B cell (primary cell): ENCODE results near the gene ZNF581. TPM values are rescaled to one million over a fixed set of nuclear protein-coding genes. Genes with fewer than 3 reads are reported as not detected.

Experiments used
- ATAC-seq: fragments of 200-7000 bp; cut with Tn5 transposase; one replicate; pipeline ENCODE4 v1.10.0; 2021; ENCODE audit warnings: low read depth, mild to moderate bottlenecking, moderate number of reproducible peaks, moderate library complexity
- CTCF ChIA-PET: fragments of 350-600 bp; sonication (Branson Sonifier 250); formaldehyde crosslinking; loops from one replicate; lab custom pipeline; 2021; ENCODE audit warnings: antibody characterized with exemption, inconsistent platforms; lab: Charles Lee
- POLR2A ChIA-PET: fragments of 350-600 bp; sonication (Branson Sonifier 250); formaldehyde crosslinking; loops from one replicate; lab custom pipeline; 2021; ENCODE audit warnings: antibody characterized with exemption; lab: Charles Lee
- DNase-seq: peaks from one replicate; pipeline ENCODE4 v3.0.0; 2013
- H2AFZ ChIP-seq: 2 replicates; pipeline ENCODE4 v1.6.1; 2012; ENCODE audit warnings: mild to moderate bottlenecking, low read depth, low read length; ENCODE audit not compliant: insufficient read depth, poor library complexity, severe bottlenecking
- H3K27ac ChIP-seq, 2 donors: 1 replicate in 1 of 2; 2 replicates in 1 of 2; pipeline ENCODE4 v1.5.1; 2012 to 2013; ENCODE audit warnings: low read length in 2 of 2, mild to moderate bottlenecking in 2 of 2, moderate library complexity in 1 of 2
- H3K27me3 ChIP-seq, 4 experiments: fragments of 200-600 bp in 1 of 4; sonication (generic) in 1 of 4; replicated peaks in 1 of 4; 1 replicate in 2 of 4; 2 replicates in 2 of 4; pipeline versions ENCODE4 v1.6.1 to v1.7.0; 2013 to 2016; ENCODE audit warnings: low read length in 3 of 4, mild to moderate bottlenecking in 2 of 4, mixed read lengths in 1 of 4, moderate library complexity in 1 of 4; ENCODE audit not compliant: insufficient read depth in 4 of 4, control insufficient read depth in 3 of 4; ENCODE audit errors: control extremely low read depth in 1 of 4
- H3K36me3 ChIP-seq, 2 experiments: replicated peaks in 1 of 2; 1 replicate in 1 of 2; 2 replicates in 1 of 2; pipeline versions ENCODE4 v1.6.1 to v1.7.1; 2013; ENCODE audit warnings: low read length in 1 of 2; ENCODE audit not compliant: insufficient read depth in 2 of 2, control insufficient read depth in 1 of 2; ENCODE audit errors: control extremely low read depth in 1 of 2, extremely low read depth in 1 of 2
- H3K4me1 ChIP-seq, 2 donors: fragments of 200-600 bp in 1 of 2; sonication (generic) in 1 of 2; 1 replicate in 1 of 2; 2 replicates in 1 of 2; pipeline versions ENCODE4 v1.5.1 to v1.6.1; 2013 to 2017; ENCODE audit warnings: low read length in 2 of 2; ENCODE audit not compliant: control insufficient read depth in 2 of 2, insufficient read depth in 2 of 2
- H3K4me2 ChIP-seq: replicated peaks from 2 replicates; pipeline ENCODE3; 2012; ENCODE audit warnings: mild to moderate bottlenecking, low read depth, low read length; ENCODE audit not compliant: poor library complexity, severe bottlenecking
- H3K4me3 ChIP-seq, 5 experiments: fragments of 200-600 bp in 1 of 5; sonication (generic) in 1 of 5; 1 replicate in 3 of 5; 2 replicates in 2 of 5; pipeline versions ENCODE4 v1.5.1 to v1.7.0; 2011 to 2016; ENCODE audit warnings: low read length in 4 of 5, mild to moderate bottlenecking in 4 of 5, low read depth in 2 of 5, control low read depth in 1 of 5, moderate library complexity in 1 of 5; ENCODE audit not compliant: insufficient read depth in 1 of 5; ENCODE audit errors: control extremely low read depth in 1 of 5, extremely low read depth in 1 of 5
- H3K79me2 ChIP-seq: fragments of 200-600 bp; sonication (generic); one replicate; pipeline ENCODE4 v1.6.0; 2016; ENCODE audit warnings: low read length; ENCODE audit not compliant: control insufficient read depth, insufficient read depth
- H3K9ac ChIP-seq: fragments of 200-600 bp; sonication (generic); 2 replicates; pipeline ENCODE4 v1.6.1; 2017; ENCODE audit warnings: mild to moderate bottlenecking, low read length, moderate library complexity
- H3K9me3 ChIP-seq, 3 donors: one replicate each; pipeline versions ENCODE4 v1.6.1 to v1.7.1; 2013; ENCODE audit warnings: low read length in 2 of 3; ENCODE audit not compliant: control insufficient read depth in 2 of 3, insufficient read depth in 1 of 3; ENCODE audit errors: control extremely low read depth in 1 of 3
- H4K20me1 ChIP-seq: 2 replicates; pipeline ENCODE4 v1.6.0; 2012; ENCODE audit warnings: mild to moderate bottlenecking, low read length; ENCODE audit not compliant: insufficient read depth, control insufficient read depth, poor library complexity, severe bottlenecking
- H3K27ac Mint-ChIP-seq: one replicate; pipeline ENCODE4 v1.8.0; 2021; ENCODE audit warnings: mixed read lengths
- H3K27me3 Mint-ChIP-seq: one replicate; pipeline ENCODE4 v1.8.0; 2021; ENCODE audit warnings: mixed read lengths
- H3K4me1 Mint-ChIP-seq: one replicate; pipeline ENCODE4 v1.8.0; 2021; ENCODE audit warnings: mixed read lengths
- H3K4me3 Mint-ChIP-seq: one replicate; pipeline ENCODE4 v1.8.0; 2021; ENCODE audit warnings: mixed read lengths
- H3K9me3 Mint-ChIP-seq: one replicate; pipeline ENCODE4 v1.8.0; 2022; ENCODE audit warnings: mixed read lengths; ENCODE audit not compliant: insufficient read depth
- EZH2 ChIP-seq: IDR thresholded peaks from 2 replicates; pipeline ENCODE4 v1.6.1; 2012; ENCODE audit warnings: borderline replicate concordance, low read depth, mild to moderate bottlenecking, moderate library complexity, low read length; ENCODE audit not compliant: insufficient read depth, poor library complexity, severe bottlenecking
- WGBS: methylation state at CpG from one replicate; pipeline ENCODE4 v1.1.5; 2013; ENCODE audit warnings: missing lambda C conversion rate; ENCODE audit not compliant: insufficient coverage; 5-methylcytosine and 5-hydroxymethylcytosine counted together
- intact Hi-C: fragments of 100-400 bp; cut with micrococcal nuclease; formaldehyde crosslinking; loops from one replicate; pipeline ENCODE4 v1.10.0; 2022
- polyA plus RNA-seq: library from polyadenylated mRNA; depleted of rRNA; stranded (reverse); fragments of >200 nt; gene quantifications from 2 replicates; pipeline ENCODE4 v1.2.3, GENCODE V29; 2012
- total RNA-seq, 2 donors: library from RNA; stranded (reverse); fragments of 120-200 nt in 1 of 2; gene quantifications; 1 replicate in 1 of 2; 2 replicates in 1 of 2; pipeline versions ENCODE4 v1.2.3 to v1.2.4, GENCODE V29; 2013 to 2022
- TF ChIP-seq, protein P1 (sequence below): fragments of 200-600 bp; IDR thresholded peaks from one replicate; pipeline ENCODE4 v1.8.0; 2022; ENCODE audit warnings: antibody characterized with exemption, mild to moderate bottlenecking

ZNF581 gene
- total and polyA plus RNA-seq, 2 donors (not counting 1 experiment from before 2014, with no cell fraction given), result 48.2 to 51.3 TPM

DNA sequence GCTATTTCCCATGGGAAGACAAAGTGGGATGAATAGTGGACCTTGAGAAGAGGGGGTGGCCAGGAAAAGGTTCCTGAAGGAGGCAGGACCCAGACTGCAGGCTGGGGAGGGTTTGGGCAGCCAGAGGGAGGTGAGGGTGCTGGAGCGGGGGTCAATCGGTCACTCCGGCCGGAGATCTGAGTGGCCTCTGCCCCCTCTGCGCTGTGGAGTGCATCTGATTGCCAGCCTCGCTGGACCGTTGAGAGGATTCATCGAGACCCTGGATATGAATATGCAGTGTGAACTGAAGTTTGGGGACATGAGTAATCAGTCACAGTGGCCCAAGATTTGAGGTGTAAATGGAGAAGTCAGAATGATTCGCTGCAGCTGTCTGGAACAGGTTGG lies 8.1 kb upstream of the ZNF581 start:
- ChIA-PET POLR2A (interaction anchor here (0.7 to 6.2 kb wide), 13 partner anchors 8 to 296 kb away, joined by 3 to 55 read pairs (median 4); partner anchors contain the start of genes CCDC106, FIZ1, ISOC2 and KMT5C), CTCF (interaction anchor here (0.6 to 9.4 kb wide), 8 partner anchors 11 to 494 kb away, joined by 3 to 131 read pairs (median 6); partner anchors contain the start of genes CCDC106, U2AF2, ZNF524 and ZNF784)
- peaks cover 0 to 2% of the 10 kb centered on the region in 2 experiments for H3K36me3 ChIP-seq
- WGBS, result 7% methylated on average over 9 of the region's 9 CpGs
- Mint-ChIP-seq H3K27me3 (no peaks in the 10 kb centered on the region), H3K4me3 (peak overlapping the region; percentile 96), H3K9me3 (no peaks in the 10 kb centered on the region), H3K27ac (peak overlapping the region; percentile 98), H3K4me1 (peaks cover 61% of the 10 kb centered on the region)
- H3K9ac ChIP-seq, result peak overlapping the region; percentile 100
- peak overlapping the region; percentile 94 for H3K4me2 ChIP-seq
- no peak for TF ChIP-seq EZH2
- no peaks in the 10 kb centered on the region for H3K27me3 ChIP-seq
- H4K20me1 ChIP-seq, result no peaks in the 10 kb centered on the region
- H3K27ac ChIP-seq, result peak overlapping the region; percentile 98 to 100
- peak overlapping the region; percentile 56 for H2AFZ ChIP-seq
- ATAC-seq, result no peak
- H3K4me3 ChIP-seq, result peak overlapping the region; percentile 74 to 100 (median 93)
- intact Hi-C loops, result loop anchor here (1.0 to 10.0 kb wide), 4 partner anchors 8 to 679 kb away; partner anchors contain the start of genes PPP1R12C, PPP6R1, ZNF581 and ZSCAN5A
- H3K4me1 ChIP-seq, result peaks cover 20 to 65% of the 10 kb centered on the region in 2 donors
- H3K9me3 ChIP-seq, result peaks cover 0 to 7% (median 0%) of the 10 kb centered on the region in 3 donors
- DNase-seq, result peak; percentile 61
- peaks cover 35% of the 10 kb centered on the region for H3K79me2 ChIP-seq

DNA sequence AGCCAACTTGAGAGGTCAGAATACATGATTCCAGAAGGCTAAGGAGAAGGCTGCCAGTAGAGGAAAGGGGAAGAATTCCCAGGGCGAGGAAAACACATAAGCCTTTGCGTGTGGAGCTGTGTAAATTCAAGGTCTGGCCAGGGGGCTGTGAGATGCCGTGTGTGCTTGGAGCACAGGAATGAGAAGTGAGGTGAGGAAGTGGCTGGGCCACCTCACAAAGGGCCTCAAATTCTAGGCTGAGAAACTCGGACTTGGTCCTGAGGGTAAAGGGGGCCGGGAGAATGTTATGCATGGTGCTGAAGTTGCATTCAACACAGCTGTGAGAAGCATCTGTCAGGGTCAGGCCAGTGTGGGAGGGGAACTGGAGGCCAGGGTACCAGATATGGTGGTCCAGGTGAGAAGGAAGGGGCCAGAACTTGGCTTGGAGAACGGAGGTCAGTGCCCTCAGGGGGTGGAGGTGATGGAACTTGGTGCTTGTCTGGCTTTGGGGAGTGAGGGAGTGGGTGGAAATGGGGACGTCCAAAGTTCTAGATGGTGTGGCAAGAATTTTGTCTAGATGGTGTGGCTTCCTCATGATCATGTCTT lies 7.5 kb upstream of the ZNF581 start:
- ATAC-seq (no peak), DNase-seq (no peak)
- H3K4me1 ChIP-seq, result peaks cover 22 to 69% of the 10 kb centered on the region in 2 donors
- peak overlapping the region; percentile 98 to 100 for H3K27ac ChIP-seq
- peak overlapping the region; percentile 74 to 100 (median 93) for H3K4me3 ChIP-seq
- H3K9me3 ChIP-seq, result peaks cover 0 to 11% (median 0%) of the 10 kb centered on the region in 3 donors
- 62% methylated on average over 7 of the region's 7 CpGs for whole genome bisulfite sequencing
- H3K9me3 Mint-ChIP-seq, result no peaks in the 10 kb centered on the region
- ChIA-PET CTCF (interaction anchor here (0.9 to 9.4 kb wide), 6 partner anchors 11 to 168 kb away, joined by 4 to 131 read pairs (median 5); partner anchors contain the start of genes CCDC106, U2AF2 and ZNF784), POLR2A (interaction anchor here (1.2 to 6.2 kb wide), 4 partner anchors 8 to 18 kb away, joined by 3 to 55 read pairs (median 6); partner anchors contain the start of gene CCDC106)
- H4K20me1 ChIP-seq, result no peaks in the 10 kb centered on the region
- no peaks in the 10 kb centered on the region for H3K27me3 Mint-ChIP-seq
- H3K27me3 ChIP-seq, result no peaks in the 10 kb centered on the region
- peak overlapping the region; percentile 96 for H3K4me3 Mint-ChIP-seq
- H3K9ac ChIP-seq, result peak overlapping the region; percentile 100
- H3K27ac Mint-ChIP-seq, result peak overlapping the region; percentile 98
- peak overlapping the region; percentile 94 for H3K4me2 ChIP-seq
- H3K36me3 ChIP-seq, result peaks cover 0 to 2% of the 10 kb centered on the region in 2 experiments
- peaks cover 64% of the 10 kb centered on the region for H3K4me1 Mint-ChIP-seq
- peaks cover 35% of the 10 kb centered on the region for H3K79me2 ChIP-seq
- TF ChIP-seq, protein P1, sequence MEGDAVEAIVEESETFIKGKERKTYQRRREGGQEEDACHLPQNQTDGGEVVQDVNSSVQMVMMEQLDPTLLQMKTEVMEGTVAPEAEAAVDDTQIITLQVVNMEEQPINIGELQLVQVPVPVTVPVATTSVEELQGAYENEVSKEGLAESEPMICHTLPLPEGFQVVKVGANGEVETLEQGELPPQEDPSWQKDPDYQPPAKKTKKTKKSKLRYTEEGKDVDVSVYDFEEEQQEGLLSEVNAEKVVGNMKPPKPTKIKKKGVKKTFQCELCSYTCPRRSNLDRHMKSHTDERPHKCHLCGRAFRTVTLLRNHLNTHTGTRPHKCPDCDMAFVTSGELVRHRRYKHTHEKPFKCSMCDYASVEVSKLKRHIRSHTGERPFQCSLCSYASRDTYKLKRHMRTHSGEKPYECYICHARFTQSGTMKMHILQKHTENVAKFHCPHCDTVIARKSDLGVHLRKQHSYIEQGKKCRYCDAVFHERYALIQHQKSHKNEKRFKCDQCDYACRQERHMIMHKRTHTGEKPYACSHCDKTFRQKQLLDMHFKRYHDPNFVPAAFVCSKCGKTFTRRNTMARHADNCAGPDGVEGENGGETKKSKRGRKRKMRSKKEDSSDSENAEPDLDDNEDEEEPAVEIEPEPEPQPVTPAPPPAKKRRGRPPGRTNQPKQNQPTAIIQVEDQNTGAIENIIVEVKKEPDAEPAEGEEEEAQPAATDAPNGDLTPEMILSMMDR, result no peak
- TF ChIP-seq EZH2, result no peak
- no peak overlapping the region for H2AFZ ChIP-seq
- intact Hi-C loops, result loop anchor here (1.0 to 10.0 kb wide), 4 partner anchors 7 to 679 kb away; partner anchors contain the start of genes PPP1R12C, PPP6R1, ZNF581 and ZSCAN5A
